Esophagus muscularis mucosa (tissue), 4 donors: ENCODE data around the gene CNTROB.

Experiments
- CTCF ChIP-seq, 3 experiments: fragments of 200-600 bp in 2 of 3; fragments of 450-650 bp in 1 of 3; sonication (generic) in 2 of 3; IDR thresholded peaks; one replicate each; pipeline ENCODE4 v1.5.1; 2017 to 2019; ENCODE audit warnings: antibody characterized with exemption in 3 of 3, mild to moderate bottlenecking in 2 of 3, moderate library complexity in 1 of 3
- EP300 ChIP-seq: sonication (generic); formaldehyde crosslinking; IDR thresholded peaks from one replicate; pipeline ENCODE4 v1.6.1; 2017; ENCODE audit warnings: antibody characterized with exemption
- POLR2AphosphoS5 ChIP-seq, 2 donors: sonication (generic); formaldehyde crosslinking; IDR thresholded peaks; one replicate each; pipeline ENCODE4 v1.6.1; 2017; ENCODE audit warnings: antibody characterized with exemption in 2 of 2

- TF ChIP-seq CTCF (IDR thresholded peaks at IDR 0.05): no peak
- no peak for TF ChIP-seq EP300
- no peak for TF ChIP-seq POLR2AphosphoS5 (IDR thresholded peaks at IDR 0.05)
Observed at GRCh38 chr17:7992516-7992915, 60.5 kb downstream of the CNTROB start.
